Upper lobe of right lung (tissue), 1 donor: ENCODE results near the gene OR2C3. TPM values are rescaled to one million over a fixed set of nuclear protein-coding genes. Genes with fewer than 3 reads are reported as not detected.

ENCODE experiments used
- ATAC-seq: fragments of 200-7000 bp; cut with Tn5 transposase; one replicate; pipeline ENCODE4 v1.9.1; 2020; ENCODE audit warnings: mild to moderate bottlenecking, moderate library complexity
- DNase-seq: peaks from one replicate; pipeline ENCODE4 v3.0.0-alpha.2; 2020
- H3K27ac ChIP-seq: fragments of 200-600 bp; one replicate; pipeline ENCODE4 v1.8.0; 2022
- H3K27me3 ChIP-seq: fragments of 200-600 bp; one replicate; pipeline ENCODE4 v1.8.0; 2022; ENCODE audit warnings: mild to moderate bottlenecking
- H3K36me3 ChIP-seq: fragments of 200-600 bp; one replicate; pipeline ENCODE4 v1.8.0; 2022
- H3K4me1 ChIP-seq: fragments of 200-600 bp; one replicate; pipeline ENCODE4 v1.8.0; 2022
- H3K4me3 ChIP-seq: fragments of 200-600 bp; one replicate; pipeline ENCODE4 v1.8.0; 2022; ENCODE audit warnings: mild to moderate bottlenecking
- H3K9me3 ChIP-seq: fragments of 200-600 bp; one replicate; pipeline ENCODE4 v1.8.0; 2022
- intact Hi-C: fragments of 100-400 bp; cut with DNase I; formaldehyde crosslinking; loops from one replicate; pipeline ENCODE4 v1.11.0; 2022
- long read RNA-seq: library from polyadenylated mRNA; unstranded; transcript quantifications from one replicate; pipeline ENCODE4 v2.0.0, GENCODE V29; 2021
- total RNA-seq: library from RNA; stranded (reverse); fragmentation: NEBNext Ultra II Directional; extraction: Animal tissue kit (Norgen Biotek cat#: 25700); gene quantifications from one replicate; pipeline ENCODE4 v1.2.1, GENCODE V29; 2021
- TF ChIP-seq, protein P1 (sequence below): fragments of 200-600 bp; IDR thresholded peaks from one replicate; pipeline ENCODE4 v1.8.0; 2022; ENCODE audit warnings: antibody characterized with exemption
- donor health status: DM: no; HTN: yes; CAD: no; lungs with severe emphysema.

OR2C3 gene
- total RNA-seq = not detected
- long read RNA-seq = 0 reads

DNA sequence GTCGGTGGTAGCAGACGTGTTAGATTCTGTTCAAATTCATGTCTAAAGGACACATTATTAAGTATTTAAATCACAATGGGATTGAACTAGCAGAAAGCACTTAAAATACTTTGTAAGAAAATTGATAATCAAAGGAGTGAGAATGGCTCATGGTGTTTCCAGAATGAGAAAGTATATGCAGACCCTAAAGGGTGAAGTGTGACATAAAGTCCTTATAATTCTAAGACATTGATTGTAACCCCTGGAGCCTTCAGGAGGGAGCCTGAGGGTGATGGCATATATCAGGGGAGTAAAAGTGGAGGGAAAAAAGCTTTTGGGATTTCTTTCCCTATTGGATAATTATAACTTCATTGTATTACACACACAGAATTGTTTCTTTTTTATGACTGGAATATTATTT, at the start of gene OR2C3:
Gene OR2C3, minus strand, starts transcription at position 101 of the 400 bp plus-strand sequence. CDS start 3,929 bp downstream, outside the sequence.
- Histone ChIP-seq H3K9me3 (no peaks in the 10 kb centered on the region), H3K4me3 (no peak within 1 kb of the TSS), H3K36me3 (no peaks in the 10 kb centered on the region), H3K4me1 (no peaks in the 10 kb centered on the region), H3K27ac (no peak within 1 kb of the TSS), H3K27me3 (no peaks in the 10 kb centered on the region)
- ATAC-seq = no peak
- intact Hi-C loops = no loop called here
- DNase-seq = no peak
- TF ChIP-seq, protein P1, sequence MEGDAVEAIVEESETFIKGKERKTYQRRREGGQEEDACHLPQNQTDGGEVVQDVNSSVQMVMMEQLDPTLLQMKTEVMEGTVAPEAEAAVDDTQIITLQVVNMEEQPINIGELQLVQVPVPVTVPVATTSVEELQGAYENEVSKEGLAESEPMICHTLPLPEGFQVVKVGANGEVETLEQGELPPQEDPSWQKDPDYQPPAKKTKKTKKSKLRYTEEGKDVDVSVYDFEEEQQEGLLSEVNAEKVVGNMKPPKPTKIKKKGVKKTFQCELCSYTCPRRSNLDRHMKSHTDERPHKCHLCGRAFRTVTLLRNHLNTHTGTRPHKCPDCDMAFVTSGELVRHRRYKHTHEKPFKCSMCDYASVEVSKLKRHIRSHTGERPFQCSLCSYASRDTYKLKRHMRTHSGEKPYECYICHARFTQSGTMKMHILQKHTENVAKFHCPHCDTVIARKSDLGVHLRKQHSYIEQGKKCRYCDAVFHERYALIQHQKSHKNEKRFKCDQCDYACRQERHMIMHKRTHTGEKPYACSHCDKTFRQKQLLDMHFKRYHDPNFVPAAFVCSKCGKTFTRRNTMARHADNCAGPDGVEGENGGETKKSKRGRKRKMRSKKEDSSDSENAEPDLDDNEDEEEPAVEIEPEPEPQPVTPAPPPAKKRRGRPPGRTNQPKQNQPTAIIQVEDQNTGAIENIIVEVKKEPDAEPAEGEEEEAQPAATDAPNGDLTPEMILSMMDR = no peak

DNA sequence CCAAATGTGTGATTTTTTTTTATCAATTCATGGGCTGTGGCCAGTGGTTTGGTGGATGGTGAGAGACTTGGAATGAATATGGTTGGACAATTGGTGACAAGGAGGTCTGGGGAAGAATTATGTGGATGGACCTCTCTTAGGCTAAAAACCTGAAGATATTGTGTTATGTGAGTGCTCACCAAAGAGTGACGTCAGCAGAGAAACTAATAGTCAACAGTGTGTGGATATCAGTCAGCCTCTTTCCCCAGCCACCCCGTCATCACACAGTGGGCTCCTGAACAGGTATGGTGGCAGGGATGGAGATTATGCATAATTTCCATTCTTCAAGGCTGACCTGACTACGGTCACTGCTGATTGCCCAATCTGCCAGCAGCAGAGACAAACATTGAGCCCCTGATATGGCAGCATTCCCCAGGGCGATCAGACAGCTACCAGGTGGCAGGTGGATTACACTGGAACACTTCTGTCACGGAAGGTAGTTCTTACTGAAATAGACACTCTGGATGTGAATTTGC, 42.8 kb upstream of the OR2C3 start:
- TF ChIP-seq, protein P1 = no peak
- intact Hi-C loops = no loop called here
- no peak overlapping the region for H3K4me3 ChIP-seq
- no peaks in the 10 kb centered on the region for H3K4me1 ChIP-seq
- no peak overlapping the region for H3K27ac ChIP-seq
- H3K36me3 ChIP-seq = no peaks in the 10 kb centered on the region
- no peaks in the 10 kb centered on the region for H3K9me3 ChIP-seq
- DNase-seq = no peak
- no peaks in the 10 kb centered on the region for H3K27me3 ChIP-seq
- ATAC-seq = no peak

DNA sequence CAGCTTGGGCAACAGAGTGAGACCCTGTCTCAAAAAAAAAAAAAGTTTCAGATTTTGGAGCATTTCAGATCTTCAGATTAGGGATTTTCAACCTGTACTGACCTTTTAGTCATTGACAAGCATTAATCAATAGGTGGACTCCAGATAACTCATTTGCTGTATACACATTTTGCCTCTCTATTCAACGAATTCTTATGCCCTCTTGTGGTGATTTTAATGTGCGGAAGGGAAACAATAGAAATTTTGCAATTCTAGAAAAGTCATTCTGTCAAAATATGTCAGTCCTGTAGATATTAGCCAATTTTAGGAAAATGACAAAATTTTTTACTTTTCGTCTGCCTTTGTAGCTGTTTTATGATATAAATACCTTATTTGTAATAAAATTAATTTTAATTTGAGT, 40.3 kb upstream of the OR2C3 start:
- no peaks in the 10 kb centered on the region for H3K9me3 ChIP-seq
- no peaks in the 10 kb centered on the region for H3K36me3 ChIP-seq
- H3K27me3 ChIP-seq = no peaks in the 10 kb centered on the region
- DNase-seq (no peak), ATAC-seq (no peak)
- intact Hi-C loops = no loop called here
- H3K4me1 ChIP-seq = no peaks in the 10 kb centered on the region
- TF ChIP-seq, protein P1 = peak; percentile 32
- H3K27ac ChIP-seq = no peak overlapping the region
- no peak overlapping the region for H3K4me3 ChIP-seq

DNA sequence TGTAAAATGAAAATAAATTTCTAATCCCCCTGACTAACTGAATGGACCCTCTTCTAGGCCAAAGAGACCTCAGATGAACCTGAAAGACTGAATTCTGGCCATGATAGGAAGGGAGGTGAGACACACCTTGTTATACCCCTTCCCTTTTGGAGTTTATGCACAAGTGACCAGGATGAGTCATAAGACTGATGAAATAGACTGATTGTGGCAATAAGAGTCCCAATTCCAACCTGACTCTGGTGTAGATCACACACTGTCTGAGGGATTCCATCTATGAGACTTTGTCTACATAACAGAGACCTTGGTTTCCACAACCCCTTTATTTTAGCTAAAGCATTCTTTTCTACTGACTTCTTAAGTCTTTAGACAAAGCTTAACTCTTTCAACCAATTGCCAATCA, 38.4 kb upstream of the OR2C3 start:
- ATAC-seq = no peak
- intact Hi-C loops = no loop called here
- TF ChIP-seq, protein P1 = no peak

DNA sequence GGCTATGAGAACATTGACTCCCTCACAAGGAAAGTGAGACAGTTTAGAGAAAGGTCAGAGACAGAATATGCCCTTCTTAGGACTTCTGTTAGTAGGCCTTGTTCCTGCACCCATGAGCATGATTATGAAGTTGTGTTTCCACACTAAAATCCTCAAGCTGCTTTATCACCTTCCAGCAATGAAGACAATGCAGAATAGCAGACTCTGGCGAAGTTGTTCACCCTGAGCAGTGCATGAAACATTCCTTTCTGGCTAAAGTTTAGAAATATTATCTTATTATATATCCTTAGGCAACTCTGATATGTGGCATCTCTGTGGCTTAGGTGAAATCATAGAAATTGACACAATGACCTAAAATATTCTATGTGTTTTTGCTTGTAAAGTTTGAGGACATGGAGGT, 38.0 kb upstream of the OR2C3 start:
- no peak for ATAC-seq
- Histone ChIP-seq H3K27me3 (no peaks in the 10 kb centered on the region), H3K4me3 (no peak overlapping the region), H3K27ac (no peak overlapping the region), H3K9me3 (no peaks in the 10 kb centered on the region), H3K4me1 (no peaks in the 10 kb centered on the region), H3K36me3 (no peaks in the 10 kb centered on the region)
- intact Hi-C loops = no loop called here
- no peak for DNase-seq
- TF ChIP-seq, protein P1 = no peak

More for the DNA sequence above, 38.4 kb upstream of the OR2C3 start:
- no peak overlapping the region for H3K27ac ChIP-seq
- no peaks in the 10 kb centered on the region for H3K27me3 ChIP-seq
- H3K4me3 ChIP-seq = no peak overlapping the region
- no peaks in the 10 kb centered on the region for H3K4me1 ChIP-seq
- no peaks in the 10 kb centered on the region for H3K36me3 ChIP-seq
- DNase-seq = no peak
- no peaks in the 10 kb centered on the region for H3K9me3 ChIP-seq

DNA sequence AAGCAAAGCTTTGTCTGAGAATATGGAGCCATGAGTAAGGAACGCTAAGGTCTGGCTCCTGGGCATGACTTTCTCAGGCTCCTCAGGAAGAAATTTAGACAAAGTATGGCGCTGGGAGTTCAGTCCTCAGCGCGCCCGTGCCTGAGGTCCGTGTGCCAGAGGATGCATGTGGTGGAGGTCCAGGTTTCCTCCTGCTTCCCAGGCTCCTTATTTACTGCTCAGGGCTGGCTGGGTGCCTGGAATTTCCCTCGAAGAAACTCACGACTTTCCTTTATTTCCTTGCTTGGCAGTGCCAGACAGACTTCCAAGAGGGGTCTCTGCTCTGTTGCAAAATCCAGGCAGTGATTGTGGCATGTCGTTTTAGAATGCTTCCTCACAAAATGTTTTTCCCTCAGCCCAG, 26.0 kb upstream of the OR2C3 start:
- Histone ChIP-seq H3K4me3 (no peak overlapping the region), H3K4me1 (no peaks in the 10 kb centered on the region), H3K9me3 (no peaks in the 10 kb centered on the region), H3K27me3 (no peaks in the 10 kb centered on the region), H3K36me3 (no peaks in the 10 kb centered on the region), H3K27ac (no peak overlapping the region)
- DNase-seq = no peak
- TF ChIP-seq, protein P1 = no peak
- ATAC-seq = no peak
- intact Hi-C loops = no loop called here
